HT1080 (cell line): Measurements from ENCODE around the gene SLCO6A1. TPM values are rescaled to one million over a fixed set of nuclear protein-coding genes. Genes with fewer than 3 reads are reported as not detected.
"Not testable (repeated sequence)": the region's sequence is repeated elsewhere in the genome, so short reads cannot be mapped to it uniquely, and the experiment has no call there.

Experiments used
- DNase-seq: peaks from one replicate; pipeline ENCODE4 v3.0.0-alpha.2; 2015; ENCODE audit warnings: low read depth
- polyA plus RNA-seq, 2 experiments: library from polyadenylated mRNA; depleted of rRNA; stranded (reverse); fragments of >200 nt; gene quantifications; 2 replicates each; pipeline ENCODE4 v1.2.3, GENCODE V29; 2015
- total RNA-seq: library from RNA; depleted of rRNA; stranded (reverse); fragments of >200 nt; shearing (Covaris generic); gene quantifications from 2 replicates; pipeline ENCODE4 v1.2.3, GENCODE V29; 2014; rRNA removed

Gene SLCO6A1, protein sequence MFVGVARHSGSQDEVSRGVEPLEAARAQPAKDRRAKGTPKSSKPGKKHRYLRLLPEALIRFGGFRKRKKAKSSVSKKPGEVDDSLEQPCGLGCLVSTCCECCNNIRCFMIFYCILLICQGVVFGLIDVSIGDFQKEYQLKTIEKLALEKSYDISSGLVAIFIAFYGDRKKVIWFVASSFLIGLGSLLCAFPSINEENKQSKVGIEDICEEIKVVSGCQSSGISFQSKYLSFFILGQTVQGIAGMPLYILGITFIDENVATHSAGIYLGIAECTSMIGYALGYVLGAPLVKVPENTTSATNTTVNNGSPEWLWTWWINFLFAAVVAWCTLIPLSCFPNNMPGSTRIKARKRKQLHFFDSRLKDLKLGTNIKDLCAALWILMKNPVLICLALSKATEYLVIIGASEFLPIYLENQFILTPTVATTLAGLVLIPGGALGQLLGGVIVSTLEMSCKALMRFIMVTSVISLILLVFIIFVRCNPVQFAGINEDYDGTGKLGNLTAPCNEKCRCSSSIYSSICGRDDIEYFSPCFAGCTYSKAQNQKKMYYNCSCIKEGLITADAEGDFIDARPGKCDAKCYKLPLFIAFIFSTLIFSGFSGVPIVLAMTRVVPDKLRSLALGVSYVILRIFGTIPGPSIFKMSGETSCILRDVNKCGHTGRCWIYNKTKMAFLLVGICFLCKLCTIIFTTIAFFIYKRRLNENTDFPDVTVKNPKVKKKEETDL
- total RNA-seq, result not detected in 2 replicates
- not detected in 2 replicates for polyA plus RNA-seq (2015; cell fraction: cytosol; rRNA removed)
- not detected in 2 replicates for polyA plus RNA-seq (2015; cell fraction: nucleus; rRNA removed)

- DNase-seq, result no peak
These were observed at the start of gene SLCO6A1 for GRCh38 chr5:102498271-102499034. TSS of gene SLCO6A1 (minus strand) at chr5:102499001. CDS start at chr5:102498844, 157 bp downstream.

GRCh38 chr5:102547141-102548035 is 48.6 kb upstream of the SLCO6A1 start:
- DNase-seq, result no peak

GRCh38 chr5:102545175-102545574 is 46.4 kb upstream of the SLCO6A1 start:
- DNase-seq, result peak; percentile 37

DNA sequence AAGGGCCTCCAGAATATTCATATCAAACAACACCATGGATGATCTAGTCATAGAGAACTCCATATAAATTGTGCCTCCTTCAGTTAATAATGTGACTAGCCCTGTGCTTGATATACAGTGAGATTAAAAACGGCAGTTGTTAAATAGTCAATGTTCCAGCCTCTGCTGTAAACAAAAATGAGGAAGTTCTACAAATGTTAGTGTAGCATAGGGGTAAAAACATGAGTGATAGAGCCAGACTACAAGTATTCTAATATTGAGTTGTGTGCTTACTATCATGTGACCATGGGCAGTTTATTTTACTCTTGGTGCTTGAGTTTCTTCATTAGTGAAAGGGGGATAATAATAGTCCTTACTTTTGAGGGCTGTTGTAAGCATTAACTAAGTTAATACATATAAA is 43.3 kb upstream of the SLCO6A1 start:
- no peak for DNase-seq

- DNase-seq, result no peak
These were observed 41.4 kb upstream of the SLCO6A1 start for GRCh38 chr5:102539996-102540728.

DNA sequence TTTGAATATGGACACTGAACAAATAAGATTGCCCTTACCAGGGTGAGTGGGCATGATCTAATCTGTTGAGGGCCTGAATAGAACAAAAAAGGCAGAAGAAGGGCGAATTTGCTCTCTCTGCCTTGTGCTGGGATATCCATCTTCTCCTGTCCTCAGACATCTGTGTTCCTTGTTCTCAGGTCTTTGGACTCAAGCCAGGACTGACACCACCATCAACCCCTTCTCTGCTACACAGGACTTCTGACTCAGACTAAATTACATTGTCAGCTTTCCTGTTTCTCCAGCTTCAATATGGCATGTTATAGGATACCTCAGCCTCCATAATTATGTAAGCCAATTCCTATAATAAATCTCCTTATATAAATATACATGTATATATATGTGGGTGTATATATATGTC is 40.8 kb upstream of the SLCO6A1 start:
- peak; percentile 46 for DNase-seq

DNA sequence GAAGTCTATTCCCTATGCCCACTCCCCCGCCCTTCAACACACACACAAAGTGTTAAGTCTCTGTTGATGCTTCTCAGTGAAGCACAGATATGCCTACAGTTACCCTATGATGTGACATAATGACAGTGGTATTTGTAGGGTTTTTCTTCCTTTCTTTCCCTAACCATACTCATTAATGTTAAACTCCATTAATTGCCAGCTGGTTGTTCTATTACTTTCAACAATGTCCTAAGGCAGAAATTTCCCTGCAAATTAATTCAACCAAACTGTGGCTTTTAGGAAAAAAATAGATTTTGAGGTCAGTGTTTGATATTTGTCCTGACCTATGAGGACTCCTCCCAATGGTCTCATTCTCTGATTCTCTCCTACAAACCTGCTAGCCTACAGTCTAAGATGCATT is 38.2 kb upstream of the SLCO6A1 start:
- DNase-seq, result no peak

GRCh38 chr5:102536323-102536928 is 37.6 kb upstream of the SLCO6A1 start:
- no peak for DNase-seq

GRCh38 chr5:102532123-102532522 is 33.3 kb upstream of the SLCO6A1 start:
- no peak for DNase-seq

DNA sequence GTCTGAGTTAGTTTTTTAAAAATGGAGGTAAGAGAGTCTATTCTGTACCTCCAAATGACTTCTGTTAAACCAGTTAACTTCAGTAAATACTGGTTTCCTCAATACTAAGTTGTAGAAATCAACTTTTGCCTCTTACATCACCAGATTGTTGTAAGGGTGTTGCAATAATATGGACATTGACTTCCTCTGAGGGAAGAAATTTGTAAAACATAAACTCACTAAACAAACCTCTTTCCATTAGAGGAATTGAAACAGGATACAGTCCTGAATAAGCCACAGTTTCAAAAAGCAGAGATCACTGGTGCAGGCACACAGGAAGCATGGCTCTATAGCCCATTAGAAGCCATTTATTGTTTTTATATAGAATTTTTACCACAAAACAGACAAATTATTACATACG is 32.7 kb upstream of the SLCO6A1 start:
- DNase-seq, result no peak

DNA sequence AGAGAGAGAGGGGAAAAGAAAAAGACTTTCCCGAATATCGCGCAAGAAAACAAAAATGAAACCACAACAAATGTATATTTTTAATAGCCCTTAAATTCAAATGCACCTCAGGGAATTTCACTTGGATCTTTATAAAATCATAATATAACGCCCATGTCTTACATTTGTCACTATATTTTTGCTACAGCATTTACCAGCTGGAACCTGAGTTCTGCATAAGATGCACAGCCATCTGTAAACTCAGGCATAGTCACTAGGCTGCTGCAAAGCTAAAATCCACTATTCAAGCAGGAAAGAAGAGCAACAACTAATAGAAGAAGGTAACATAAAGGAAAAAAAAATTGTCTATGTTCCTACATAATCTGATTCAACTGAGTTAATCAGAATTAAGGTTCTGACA is 30.6 kb upstream of the SLCO6A1 start:
- DNase-seq, result no peak

GRCh38 chr5:102529031-102529430 is 30.2 kb upstream of the SLCO6A1 start:
- no peak for DNase-seq

- no peak for DNase-seq
These were observed 29.8 kb upstream of the SLCO6A1 start for GRCh38 chr5:102528600-102528999.

- no peak for DNase-seq
These were observed 28.7 kb upstream of the SLCO6A1 start for GRCh38 chr5:102527547-102527946.

DNA sequence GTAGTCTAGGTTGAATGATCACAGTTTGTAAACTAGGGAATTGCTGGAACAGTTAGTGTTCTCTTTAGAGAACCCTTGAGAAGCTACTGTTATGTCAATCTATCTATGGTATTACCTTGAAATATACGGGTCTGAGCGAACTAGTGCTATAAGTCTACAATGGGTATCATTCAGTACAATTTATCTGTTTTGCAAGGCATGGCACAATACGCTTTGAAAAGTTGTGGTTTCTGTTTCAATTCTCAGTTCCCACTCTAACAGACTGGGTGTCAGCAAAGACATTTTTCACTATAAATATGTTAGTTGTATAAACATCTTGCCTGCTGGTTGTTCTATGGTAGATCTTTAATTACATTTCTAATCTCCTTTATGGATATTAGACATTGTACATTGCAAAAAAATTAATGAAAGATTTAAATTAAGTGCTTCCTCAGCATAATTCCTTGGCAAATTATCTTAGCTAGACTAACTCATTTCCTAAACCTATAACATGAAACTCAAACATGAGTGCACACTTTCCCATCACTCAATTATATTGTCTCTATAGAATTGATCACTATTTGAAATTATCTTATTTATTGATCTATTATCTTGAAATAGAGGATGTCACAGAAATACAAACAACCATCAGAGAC is 24.9 kb upstream of the SLCO6A1 start:
- DNase-seq, result no peak

DNA sequence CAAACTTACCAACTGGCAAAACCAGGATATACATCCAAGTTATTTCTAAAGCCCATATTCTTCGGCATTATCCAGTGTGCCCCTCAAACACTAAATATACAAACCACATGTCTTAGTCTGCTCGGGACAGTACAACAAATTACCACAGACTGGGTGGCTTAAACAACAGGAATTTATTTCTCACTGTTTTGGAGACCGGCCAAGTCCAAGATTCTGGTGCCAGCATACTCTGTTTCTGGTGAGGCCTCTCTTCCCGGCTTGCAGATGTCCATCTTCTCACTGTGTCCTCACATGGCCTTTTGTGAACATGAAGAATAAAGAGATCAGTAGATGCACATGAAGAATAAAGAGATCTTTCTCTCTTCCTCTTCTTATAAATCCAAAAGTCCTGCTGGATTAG is 12.9 kb upstream of the SLCO6A1 start:
- DNase-seq, result peak; percentile 39

- DNase-seq, result not testable (repeated sequence)
These were observed 7.4 kb downstream of the SLCO6A1 start for GRCh38 chr5:102491261-102491914.

- DNase-seq, result peak; percentile 9
These were observed 15.1 kb downstream of the SLCO6A1 start for GRCh38 chr5:102483736-102484135.
